ENCODE data around the gene ZNF716. TPM values are rescaled to one million over a fixed set of nuclear protein-coding genes. Genes with fewer than 3 reads are reported as not detected.
"Not testable (repeated sequence)": the region's sequence is repeated elsewhere in the genome, so short reads cannot be mapped to it uniquely, and the experiment has no call there.

Gene ZNF716
- total RNA-seq = not detected

GRCh38 chr7:57449904-57450303, at the start of gene ZNF716:
ZNF716 (plus strand) TSS chr7:57450177; CDS start chr7:57450289, 112 bp downstream.
- ATAC-seq = no peak
- no peak for DNase-seq (ENCODE audit: low spot score)

- ATAC-seq (no peak), DNase-seq (ENCODE audit: low spot score) (no peak)
Measured at GRCh38 chr7:57400531-57401155, 49.3 kb upstream of the ZNF716 start.

- DNase-seq (ENCODE audit: low spot score); ATAC-seq: not testable (repeated sequence)
Measured at GRCh38 chr7:57403051-57403450, 46.9 kb upstream of the ZNF716 start.

- ATAC-seq (peak; percentile 88), DNase-seq (ENCODE audit: low spot score) (peak; percentile 70)
Measured at GRCh38 chr7:57403601-57404342, 46.2 kb upstream of the ZNF716 start.

- peak; percentile 93 for ATAC-seq
- DNase-seq (ENCODE audit: low spot score) = peak; percentile 73
Measured at GRCh38 chr7:57404343-57404966, 45.5 kb upstream of the ZNF716 start.

GRCh38 chr7:57404967-57405421, 45.0 kb upstream of the ZNF716 start:
- ATAC-seq (peak; percentile 45), DNase-seq (ENCODE audit: low spot score) (no peak)

- no peak for DNase-seq (ENCODE audit: low spot score)
- no peak for ATAC-seq
Measured at GRCh38 chr7:57407125-57407524, 42.9 kb upstream of the ZNF716 start.

GRCh38 chr7:57412168-57412567, 37.8 kb upstream of the ZNF716 start:
- ATAC-seq (no peak), DNase-seq (ENCODE audit: low spot score) (no peak)

- DNase-seq (ENCODE audit: low spot score) = no peak
- ATAC-seq = no peak
Measured at GRCh38 chr7:57412618-57413017, 37.4 kb upstream of the ZNF716 start.

- DNase-seq (ENCODE audit: low spot score) = no peak
Measured at GRCh38 chr7:57413529-57414398, 36.2 kb upstream of the ZNF716 start.

GRCh38 chr7:57414415-57414814, 35.6 kb upstream of the ZNF716 start:
- ATAC-seq (no peak), DNase-seq (ENCODE audit: low spot score) (no peak)

More at GRCh38 chr7:57413529-57414398, 36.2 kb upstream of the ZNF716 start:
- ATAC-seq = no peak

GRCh38 chr7:57414852-57415251, 35.1 kb upstream of the ZNF716 start:
- DNase-seq (ENCODE audit: low spot score) = no peak
- no peak for ATAC-seq

GRCh38 chr7:57415326-57415725, 34.7 kb upstream of the ZNF716 start:
- ATAC-seq = no peak
- no peak for DNase-seq (ENCODE audit: low spot score)

GRCh38 chr7:57415730-57416129, 34.2 kb upstream of the ZNF716 start:
- ATAC-seq (no peak), DNase-seq (ENCODE audit: low spot score) (no peak)

- DNase-seq (ENCODE audit: low spot score) (no peak), ATAC-seq (no peak)
Measured at GRCh38 chr7:57416601-57417358, 33.2 kb upstream of the ZNF716 start.

- DNase-seq (ENCODE audit: low spot score) (no peak), ATAC-seq (peak; percentile 31)
Measured at GRCh38 chr7:57417736-57418135, 32.2 kb upstream of the ZNF716 start.

- ATAC-seq = no peak
- DNase-seq (ENCODE audit: low spot score) = no peak
Measured at GRCh38 chr7:57423768-57424167, 26.2 kb upstream of the ZNF716 start.

GRCh38 chr7:57424515-57425238, 25.3 kb upstream of the ZNF716 start:
- DNase-seq (ENCODE audit: low spot score) = no peak
- no peak for ATAC-seq

GRCh38 chr7:57425239-57425944, 24.6 kb upstream of the ZNF716 start:
- ATAC-seq (no peak), DNase-seq (ENCODE audit: low spot score) (no peak)

Measured in left lobe of liver (tissue), 2 donors.